ENCODE data around the gene PROB1.
A peak's percentile ranks its signal among the peaks of the same experiment; 100 is the strongest.
"Not testable (repeated sequence)": the region's sequence is repeated elsewhere in the genome, so short reads cannot be mapped to it uniquely, and the experiment has no call there.

The PROB1 gene

GRCh38 chr5:139394654-139395566 is at the start of gene PROB1:
PROB1 (minus strand) TSS chr5:139395104; CDS start chr5:139395081, 23 bp downstream.
- no peak for FAIRE-seq
- DNase-seq (ENCODE audit: low spot score) = no peak

GRCh38 chr5:139443831-139444453 is 49.0 kb upstream of the PROB1 start:
- no peak for FAIRE-seq
- DNase-seq (ENCODE audit: low spot score) = peak; percentile 38

GRCh38 chr5:139440416-139440815 is 45.5 kb upstream of the PROB1 start:
- DNase-seq (ENCODE audit: low spot score); FAIRE-seq: not testable (repeated sequence)

GRCh38 chr5:139439013-139439903 is 44.4 kb upstream of the PROB1 start, which contains the start of gene DNAJC18:
DNAJC18 (minus strand) TSS chr5:139439525; CDS start chr5:139439445, 80 bp downstream.
- FAIRE-seq (no peak), DNase-seq (ENCODE audit: low spot score) (no peak)

- FAIRE-seq (no peak), DNase-seq (ENCODE audit: low spot score) (no peak)
Measured at GRCh38 chr5:139438707-139439012, 43.8 kb upstream of the PROB1 start.

GRCh38 chr5:139435676-139436075 is 40.8 kb upstream of the PROB1 start:
- FAIRE-seq = no peak
- no peak for DNase-seq (ENCODE audit: low spot score)

- DNase-seq (ENCODE audit: low spot score) = no peak
- no peak for FAIRE-seq
Measured at GRCh38 chr5:139431706-139432105, 36.8 kb upstream of the PROB1 start.

GRCh38 chr5:139430015-139430414 is 35.1 kb upstream of the PROB1 start:
- FAIRE-seq = no peak
- no peak for DNase-seq (ENCODE audit: low spot score)

- DNase-seq (ENCODE audit: low spot score) = no peak
- no peak for FAIRE-seq
Measured at GRCh38 chr5:139426203-139426885, 31.4 kb upstream of the PROB1 start.

- FAIRE-seq = no peak
- DNase-seq (ENCODE audit: low spot score) = no peak
Measured at GRCh38 chr5:139425497-139425896, 30.6 kb upstream of the PROB1 start.

- peak; percentile 72 for DNase-seq (ENCODE audit: low spot score)
- no peak for FAIRE-seq
Measured at GRCh38 chr5:139422307-139422893, 27.5 kb upstream of the PROB1 start.

GRCh38 chr5:139419226-139420192 is 24.6 kb upstream of the PROB1 start:
- no peak for FAIRE-seq

GRCh38 chr5:139418793-139419192 is 23.9 kb upstream of the PROB1 start:
- no peak for FAIRE-seq

More at GRCh38 chr5:139419226-139420192, 24.6 kb upstream of the PROB1 start:
- DNase-seq (ENCODE audit: low spot score) = no peak

GRCh38 chr5:139417214-139417613 is 22.3 kb upstream of the PROB1 start:
- no peak for FAIRE-seq

More at GRCh38 chr5:139418793-139419192, 23.9 kb upstream of the PROB1 start:
- DNase-seq (ENCODE audit: low spot score) = no peak

GRCh38 chr5:139416651-139417050 is 21.7 kb upstream of the PROB1 start:
- FAIRE-seq (no peak), DNase-seq (ENCODE audit: low spot score) (no peak)

More at GRCh38 chr5:139417214-139417613, 22.3 kb upstream of the PROB1 start:
- DNase-seq (ENCODE audit: low spot score) = no peak

GRCh38 chr5:139415869-139416268 is 21.0 kb upstream of the PROB1 start:
- no peak for FAIRE-seq
- no peak for DNase-seq (ENCODE audit: low spot score)

- no peak for DNase-seq (ENCODE audit: low spot score)
- FAIRE-seq = no peak
Measured at GRCh38 chr5:139415221-139415861, 20.4 kb upstream of the PROB1 start.

GRCh38 chr5:139414581-139415130 is 19.8 kb upstream of the PROB1 start:
- FAIRE-seq = no peak

More at GRCh38 chr5:139414581-139415130, 19.8 kb upstream of the PROB1 start:
- no peak for DNase-seq (ENCODE audit: low spot score)
